Prostate gland (tissue), 2 donors: ENCODE results near the gene ZNRF4. TPM values are rescaled to one million over a fixed set of nuclear protein-coding genes. Genes with fewer than 3 reads are reported as not detected.
"Not testable (repeated sequence)": the region's sequence is repeated elsewhere in the genome, so short reads cannot be mapped to it uniquely, and the experiment has no call there.

Experiments used
- DNase-seq: peaks from one replicate; pipeline ENCODE4 v3.0.0-alpha.2; 2019; ENCODE audit warnings: low spot score
- H3K27ac ChIP-seq, 2 donors: fragments of 200-600 bp; sonication (generic); 2 replicates each; pipeline ENCODE4 v1.5.1; 2017 to 2019
- H3K27me3 ChIP-seq: fragments of 200-600 bp; sonication (generic); replicated peaks from 2 replicates; pipeline ENCODE4 v1.5.1; 2019; ENCODE audit not compliant: insufficient read depth
- H3K36me3 ChIP-seq, 2 donors: fragments of 200-600 bp; sonication (generic); 1 replicate in 1 of 2; 2 replicates in 1 of 2; pipeline versions ENCODE4 v1.5.1 to v1.8.1; 2017 to 2019
- H3K4me1 ChIP-seq: fragments of 200-600 bp; sonication (generic); replicated peaks from 2 replicates; pipeline ENCODE4 v1.5.1; 2019
- H3K4me3 ChIP-seq, 2 donors: fragments of 200-600 bp; sonication (generic); 2 replicates each; pipeline ENCODE4 v1.5.1; 2017 to 2019
- H3K9me3 ChIP-seq: fragments of 200-600 bp; sonication (generic); 2 replicates; pipeline ENCODE4 v1.5.1; 2017
- POLR2A ChIP-seq: fragments of 450-650 bp; IDR thresholded peaks from one replicate; pipeline ENCODE4 v1.6.1; 2016; ENCODE audit warnings: antibody characterized with exemption, mild to moderate bottlenecking
- POLR2AphosphoS5 ChIP-seq: sonication (generic); formaldehyde crosslinking; IDR thresholded peaks from one replicate; pipeline ENCODE4 v1.6.1; 2017; ENCODE audit warnings: antibody characterized with exemption
- WGBS: methylation state at CpG from one replicate; pipeline ENCODE4 v1.1.5; 2018; 5-methylcytosine and 5-hydroxymethylcytosine counted together
- intact Hi-C: fragments of 100-400 bp; cut with DNase I; formaldehyde crosslinking; loops from one replicate; pipeline ENCODE4 v1.14.2; 2022
- total RNA-seq, 2 donors: library from RNA; depleted of rRNA; stranded (reverse); fragments of >200 nt; gene quantifications; one replicate each; pipeline ENCODE4 v1.1.0, GENCODE V29; 2016
- TF ChIP-seq, protein P1 (sequence below), 4 experiments: fragments of 200-600 bp in 2 of 4; fragments of 450-650 bp in 2 of 4; sonication (generic) in 2 of 4; IDR thresholded peaks; 1 replicate in 3 of 4; 2 replicates in 1 of 4; pipeline ENCODE4 v1.5.1; 2016 to 2019; ENCODE audit warnings: antibody characterized with exemption in 4 of 4, mild to moderate bottlenecking in 2 of 4, moderate library complexity in 2 of 4

ZNRF4 gene
- total RNA-seq, 2 donors from 2014 or later, result 13.2 TPM; not detected in 1

DNA sequence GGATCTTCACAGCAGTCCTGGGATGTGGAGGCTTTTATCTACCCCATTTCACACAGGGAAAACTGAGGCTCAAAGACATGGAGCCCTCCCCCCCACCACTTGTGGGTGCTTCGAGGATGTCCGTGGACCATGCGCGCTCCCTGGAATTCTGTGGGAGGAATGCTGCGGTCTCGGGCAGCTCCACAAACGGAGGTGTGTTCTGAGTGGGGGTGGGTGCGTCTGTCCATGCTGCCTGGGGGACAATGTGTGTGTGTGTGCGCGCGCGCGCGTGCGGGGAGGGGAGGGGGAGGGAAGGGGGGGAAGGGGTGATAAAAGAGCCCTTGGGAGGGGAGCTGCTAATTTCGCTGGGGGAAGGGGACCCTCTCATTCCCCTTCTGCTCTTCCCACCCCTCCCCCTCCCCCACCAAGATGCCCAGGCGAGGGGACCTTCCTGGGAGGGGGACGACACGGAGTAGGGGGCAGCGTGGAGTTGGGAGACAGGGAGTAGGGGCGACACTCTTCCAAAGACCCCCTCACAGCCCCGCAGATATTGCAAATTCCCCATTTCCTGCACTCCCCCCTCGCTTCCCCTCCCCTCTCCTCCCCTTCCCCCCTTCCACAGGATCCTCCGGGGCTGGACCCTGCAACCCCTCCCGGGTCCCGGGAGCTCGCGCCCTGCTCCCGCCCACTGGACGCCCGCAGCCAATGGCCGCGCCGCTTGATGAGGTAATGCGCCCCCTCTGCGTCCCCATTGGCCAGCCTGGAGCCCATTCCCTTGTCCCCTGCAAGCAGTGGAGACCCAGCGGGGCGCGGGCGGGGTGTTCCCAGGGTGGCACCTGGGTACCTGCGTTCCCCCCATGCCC, 18.9 kb upstream of the ZNRF4 start:
- under 1% methylated on average over 41 of the region's 41 CpGs for WGBS
- intact Hi-C loops, result no loop called here

DNA sequence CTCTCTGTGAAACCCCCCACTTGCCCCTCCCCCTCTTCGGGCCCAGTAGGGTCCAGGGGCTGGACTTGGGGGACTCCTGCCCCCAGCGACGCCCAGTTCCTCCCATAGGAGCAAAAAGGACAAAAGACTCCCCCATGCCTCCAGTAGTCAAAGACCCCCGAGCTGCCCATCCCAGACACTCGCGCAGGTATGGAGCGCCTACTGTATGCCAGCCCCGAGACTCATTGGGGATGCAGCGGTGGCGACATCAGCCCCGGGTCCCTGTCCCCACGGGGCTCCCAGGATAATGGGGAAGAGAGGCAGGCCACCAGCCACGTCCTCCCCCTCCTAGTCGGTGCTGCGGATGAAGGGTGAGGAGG, 18.3 kb upstream of the ZNRF4 start:
- Histone ChIP-seq H3K27ac (no peak overlapping the region), H3K4me1 (no peaks in the 10 kb centered on the region), H3K27me3 (peaks cover 8% of the 10 kb centered on the region), H3K36me3 (no peaks in the 10 kb centered on the region), H3K4me3 (no peak overlapping the region), H3K9me3 (no peaks in the 10 kb centered on the region)
- WGBS, result 3% methylated on average over 15 of the region's 15 CpGs
- no peak for DNase-seq
- intact Hi-C loops, result no loop called here
- TF ChIP-seq POLR2AphosphoS5 (no peak), POLR2A (no peak)
- TF ChIP-seq, protein P1, sequence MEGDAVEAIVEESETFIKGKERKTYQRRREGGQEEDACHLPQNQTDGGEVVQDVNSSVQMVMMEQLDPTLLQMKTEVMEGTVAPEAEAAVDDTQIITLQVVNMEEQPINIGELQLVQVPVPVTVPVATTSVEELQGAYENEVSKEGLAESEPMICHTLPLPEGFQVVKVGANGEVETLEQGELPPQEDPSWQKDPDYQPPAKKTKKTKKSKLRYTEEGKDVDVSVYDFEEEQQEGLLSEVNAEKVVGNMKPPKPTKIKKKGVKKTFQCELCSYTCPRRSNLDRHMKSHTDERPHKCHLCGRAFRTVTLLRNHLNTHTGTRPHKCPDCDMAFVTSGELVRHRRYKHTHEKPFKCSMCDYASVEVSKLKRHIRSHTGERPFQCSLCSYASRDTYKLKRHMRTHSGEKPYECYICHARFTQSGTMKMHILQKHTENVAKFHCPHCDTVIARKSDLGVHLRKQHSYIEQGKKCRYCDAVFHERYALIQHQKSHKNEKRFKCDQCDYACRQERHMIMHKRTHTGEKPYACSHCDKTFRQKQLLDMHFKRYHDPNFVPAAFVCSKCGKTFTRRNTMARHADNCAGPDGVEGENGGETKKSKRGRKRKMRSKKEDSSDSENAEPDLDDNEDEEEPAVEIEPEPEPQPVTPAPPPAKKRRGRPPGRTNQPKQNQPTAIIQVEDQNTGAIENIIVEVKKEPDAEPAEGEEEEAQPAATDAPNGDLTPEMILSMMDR (IDR thresholded peaks at IDR 0.05), result no peak

More for the DNA sequence above, 18.9 kb upstream of the ZNRF4 start:
- Histone ChIP-seq H3K4me3 (no peak overlapping the region), H3K27me3 (peaks cover 13% of the 10 kb centered on the region), H3K4me1 (no peaks in the 10 kb centered on the region), H3K27ac (no peak overlapping the region), H3K9me3 (no peaks in the 10 kb centered on the region), H3K36me3 (no peaks in the 10 kb centered on the region)
- DNase-seq, result no peak
- TF ChIP-seq POLR2A, result no peak
- TF ChIP-seq, protein P1 (IDR thresholded peaks at IDR 0.05), result no peak
- TF ChIP-seq POLR2AphosphoS5, result no peak

DNA sequence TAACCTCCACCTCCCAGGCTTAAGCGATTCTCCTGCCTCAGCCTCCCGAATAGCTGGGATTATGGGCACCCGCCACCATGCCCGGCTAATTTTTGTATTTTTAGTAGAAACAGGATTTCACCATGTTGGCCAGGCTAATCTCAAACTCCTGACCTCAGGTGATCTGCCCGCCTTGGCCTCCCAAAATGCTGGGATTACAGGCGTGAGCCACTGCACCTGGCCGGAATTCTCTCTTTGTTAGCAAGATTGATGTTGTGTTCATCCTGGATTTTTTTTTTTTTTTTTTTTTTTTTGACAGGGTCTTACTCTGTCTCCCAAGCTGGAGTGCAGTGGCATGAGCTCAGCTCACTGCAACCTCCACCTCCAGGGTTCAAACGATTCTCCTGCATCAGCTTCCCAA, 16.5 kb upstream of the ZNRF4 start:
- intact Hi-C loops, H3K27ac ChIP-seq, H3K4me1 ChIP-seq, H3K36me3 ChIP-seq, H3K27me3 ChIP-seq, DNase-seq, H3K9me3 ChIP-seq, H3K4me3 ChIP-seq: not testable (repeated sequence)
- WGBS, result 89% methylated on average over 8 of the region's 8 CpGs

DNA sequence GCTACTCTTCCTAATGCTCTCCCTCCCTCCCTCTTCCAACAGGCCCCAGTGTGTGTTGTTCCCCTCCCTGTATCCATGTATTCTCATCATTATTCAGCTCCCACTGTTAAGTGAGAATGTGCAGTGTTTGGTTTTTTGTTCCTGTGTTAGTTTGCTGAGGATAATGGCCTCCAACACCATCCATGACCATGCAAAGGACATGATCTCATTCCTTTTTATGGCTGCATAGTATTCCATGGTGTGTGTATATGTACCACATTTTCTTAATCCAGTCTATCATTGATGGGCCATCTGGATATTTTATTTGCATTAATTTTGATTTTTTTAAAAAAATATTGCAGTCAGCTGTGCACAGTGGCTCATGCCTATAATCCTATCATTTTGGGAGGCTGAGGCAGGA, 15.8 kb upstream of the ZNRF4 start:
- intact Hi-C loops, result no loop called here
- H3K27me3 ChIP-seq, result peaks cover 8% of the 10 kb centered on the region
- H3K36me3 ChIP-seq, result no peaks in the 10 kb centered on the region

DNA sequence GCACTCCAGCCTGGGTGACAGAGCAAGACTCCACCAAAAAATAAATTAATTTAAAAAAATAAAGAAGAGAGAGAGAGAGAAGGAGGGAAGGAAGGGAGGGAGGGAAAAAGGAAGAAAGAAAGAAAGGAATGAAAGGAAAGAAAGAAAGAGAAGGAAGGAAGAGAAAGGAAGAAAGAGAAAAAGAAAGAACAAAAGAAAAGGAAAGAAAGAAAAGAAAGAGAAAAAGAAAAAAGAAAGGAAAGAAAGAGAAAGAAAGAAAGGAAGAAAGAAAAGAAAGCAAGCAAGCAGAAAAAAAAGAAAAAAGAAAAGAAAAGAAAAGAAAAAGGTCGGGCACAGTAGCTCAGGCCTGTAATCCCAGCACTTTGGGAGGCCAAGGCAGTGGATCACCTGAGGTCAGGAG, 14.9 kb upstream of the ZNRF4 start:
- Histone ChIP-seq H3K27ac (no peak overlapping the region), H3K9me3 (no peaks in the 10 kb centered on the region), H3K4me3 (no peak overlapping the region), H3K36me3 (no peaks in the 10 kb centered on the region), H3K4me1 (no peaks in the 10 kb centered on the region), H3K27me3 (peaks cover 8% of the 10 kb centered on the region)
- intact Hi-C loops, result no loop called here
- DNase-seq, result no peak
- 77% methylated on average over 1 of the region's 1 CpG for WGBS
- TF ChIP-seq POLR2A, result no peak
- TF ChIP-seq, protein P1 (IDR thresholded peaks at IDR 0.05), result no peak

More for the DNA sequence above, 15.8 kb upstream of the ZNRF4 start:
- H3K4me1 ChIP-seq, result no peaks in the 10 kb centered on the region
- TF ChIP-seq POLR2AphosphoS5 (no peak), POLR2A (no peak)
- TF ChIP-seq, protein P1 (IDR thresholded peaks at IDR 0.05), result no peak
- no peak for DNase-seq
- no peak overlapping the region for H3K4me3 ChIP-seq
- H3K27ac ChIP-seq, result no peak overlapping the region
- H3K9me3 ChIP-seq, result no peaks in the 10 kb centered on the region
